ENCODE measurements around the gene ATP10A. TPM values are rescaled to one million over a fixed set of nuclear protein-coding genes. Genes with fewer than 3 reads are reported as not detected.

Gene ATP10A
- total and polyA plus RNA-seq, 5 donors from 2014 or later = 2.8 to 16.1 (median 5.5) TPM

DNA sequence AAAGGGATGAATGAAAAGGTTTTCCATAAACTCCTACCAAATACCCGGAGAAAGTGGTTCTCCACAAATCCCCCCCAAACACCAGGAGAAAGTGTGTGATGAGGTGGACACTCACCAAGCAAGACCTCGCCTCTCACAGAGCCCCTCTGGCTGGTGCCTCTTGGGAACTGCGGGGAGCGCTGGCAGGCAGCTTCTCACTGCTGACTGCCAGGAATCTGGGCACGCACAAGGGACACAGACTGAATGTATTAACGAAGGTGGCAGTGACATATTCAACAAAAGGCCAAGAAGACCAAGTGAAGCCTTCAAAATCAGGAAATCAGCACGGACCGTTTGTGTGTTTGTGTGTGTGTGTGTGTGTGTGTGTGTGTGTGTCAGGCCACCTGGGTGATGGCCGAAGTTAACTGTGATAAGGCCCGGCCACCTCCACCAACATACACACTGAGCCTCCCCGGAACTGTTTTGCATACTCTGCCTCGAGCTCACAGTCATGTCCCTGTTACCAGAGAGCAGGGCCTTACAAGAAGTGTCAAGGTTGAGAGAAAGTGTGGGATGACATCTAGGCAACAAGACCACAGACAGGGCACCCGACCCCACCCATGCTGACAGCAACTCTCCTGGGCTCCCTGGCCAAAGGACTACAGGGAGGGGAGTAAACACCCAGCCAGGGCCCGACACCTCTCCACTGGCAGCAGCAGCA, 18.0 kb downstream of the ATP10A start:
- no peaks in the 10 kb centered on the region for H3K36me3 ChIP-seq (ENCODE audit: control insufficient read depth, insufficient read depth, low read length)
- ATAC-seq (ENCODE audit: low read depth in 2 of 2) (no peak), DNase-seq (no peak)
- peak overlapping the region; percentile 76 to 95 (median 93) for H3K27ac Mint-ChIP-seq
- H3K9me3 ChIP-seq (ENCODE audit: control insufficient read depth in 2 of 2, low read length in 2 of 2) = no peaks in the 10 kb centered on the region
- H3K27me3 Mint-ChIP-seq = peaks cover 4% of the 10 kb centered on the region
- H3K4me1 ChIP-seq (ENCODE audit: control insufficient read depth, insufficient read depth, low read length, poor library complexity, severe bottlenecking) = peaks cover 44% of the 10 kb centered on the region
- H3K9me3 Mint-ChIP-seq = peaks cover 0 to 3% (median 0%) of the 10 kb centered on the region in 7 donors
- H3K36me3 Mint-ChIP-seq = peaks cover 2% of the 10 kb centered on the region
- peaks cover 26 to 62% (median 45%) of the 10 kb centered on the region in 4 donors for H3K4me1 Mint-ChIP-seq
- no peaks in the 10 kb centered on the region for H3K27me3 ChIP-seq (ENCODE audit: control insufficient read depth, insufficient read depth, low read length)
- H3K4me3 ChIP-seq (ENCODE audit: low read depth, low read length) = no peak overlapping the region
- peak overlapping the region in 1 of 4 donors; percentile 43 for H3K4me3 Mint-ChIP-seq
- H3K27ac ChIP-seq (ENCODE audit: insufficient read depth, low read length, poor library complexity, severe bottlenecking) = no peak overlapping the region

DNA sequence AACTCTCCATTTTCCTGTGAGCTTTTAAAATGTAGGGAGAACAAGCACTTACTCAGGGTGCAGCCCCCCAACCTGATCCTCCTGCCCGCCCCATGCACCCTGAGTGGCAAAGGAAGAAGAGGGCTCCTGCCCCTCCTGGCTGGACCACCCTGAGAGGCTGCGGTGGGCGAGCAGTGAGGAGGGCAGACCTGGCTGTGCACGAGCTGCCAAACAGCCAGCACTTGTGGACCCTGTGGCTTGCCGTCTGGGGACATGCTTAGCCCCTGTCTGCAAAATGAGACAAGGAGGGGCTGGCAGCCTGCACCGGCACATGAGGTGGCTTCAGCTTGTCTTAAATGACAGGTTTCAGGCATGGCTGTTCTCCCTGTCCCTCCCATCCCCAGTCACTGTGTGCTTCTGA, 18.6 kb downstream of the ATP10A start:
- no peak overlapping the region for H3K27ac ChIP-seq (ENCODE audit: insufficient read depth, low read length, poor library complexity, severe bottlenecking)

DNA sequence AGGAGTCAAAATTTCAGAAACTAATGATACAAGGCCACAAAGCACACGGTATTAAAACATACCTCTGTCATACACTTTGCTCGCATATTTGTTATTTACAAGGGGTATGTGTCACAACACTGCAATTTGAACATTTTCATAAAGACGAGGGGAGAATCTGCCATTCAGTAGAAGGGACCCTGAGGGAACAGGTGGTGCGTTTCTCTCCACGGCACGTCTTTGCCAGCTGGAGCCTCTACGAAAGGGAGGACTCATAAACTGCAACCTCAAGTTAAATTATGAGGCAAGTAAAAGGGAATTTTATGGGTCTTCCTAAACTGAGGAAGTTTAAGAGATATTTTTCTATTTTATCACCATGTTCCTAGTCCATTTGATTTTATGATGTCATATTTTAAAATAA, 19.1 kb downstream of the ATP10A start:
- ATAC-seq (ENCODE audit: low read depth in 2 of 2) = no peak
- H3K27ac ChIP-seq (ENCODE audit: insufficient read depth, low read length, poor library complexity, severe bottlenecking) = no peak overlapping the region
- Mint-ChIP-seq H3K9me3 (peaks cover 0 to 3% (median 0%) of the 10 kb centered on the region in 7 donors), H3K27me3 (peaks cover under 1% of the 10 kb centered on the region), H3K36me3 (peaks cover 5% of the 10 kb centered on the region), H3K27ac (peak overlapping the region; percentile 11 to 62 (median 43)), H3K4me3 (no peak overlapping the region), H3K4me1 (peaks cover 16 to 61% (median 41%) of the 10 kb centered on the region in 4 donors)
- no peaks in the 10 kb centered on the region for H3K27me3 ChIP-seq (ENCODE audit: control insufficient read depth, insufficient read depth, low read length)
- peaks cover 36% of the 10 kb centered on the region for H3K4me1 ChIP-seq (ENCODE audit: control insufficient read depth, insufficient read depth, low read length, poor library complexity, severe bottlenecking)
- H3K9me3 ChIP-seq (ENCODE audit: control insufficient read depth in 2 of 2, low read length in 2 of 2) = no peaks in the 10 kb centered on the region
- H3K4me3 ChIP-seq (ENCODE audit: low read depth, low read length) = no peak overlapping the region
- no peak for DNase-seq
- no peaks in the 10 kb centered on the region for H3K36me3 ChIP-seq (ENCODE audit: control insufficient read depth, insufficient read depth, low read length)

More for the DNA sequence above, 18.6 kb downstream of the ATP10A start:
- Histone ChIP-seq H3K4me1 (ENCODE audit: control insufficient read depth, insufficient read depth, low read length, poor library complexity, severe bottlenecking) (peaks cover 41% of the 10 kb centered on the region), H3K9me3 (ENCODE audit: control insufficient read depth in 2 of 2, low read length in 2 of 2) (no peaks in the 10 kb centered on the region), H3K4me3 (ENCODE audit: low read depth, low read length) (no peak overlapping the region), H3K27me3 (ENCODE audit: control insufficient read depth, insufficient read depth, low read length) (no peaks in the 10 kb centered on the region), H3K36me3 (ENCODE audit: control insufficient read depth, insufficient read depth, low read length) (no peaks in the 10 kb centered on the region)
- H3K4me3 Mint-ChIP-seq = no peak overlapping the region
- H3K4me1 Mint-ChIP-seq = peaks cover 20 to 62% (median 41%) of the 10 kb centered on the region in 4 donors
- H3K27ac Mint-ChIP-seq = peak overlapping the region in 2 of 3 donors; percentile 76 to 95
- peaks cover 4% of the 10 kb centered on the region for H3K27me3 Mint-ChIP-seq
- peaks cover 5% of the 10 kb centered on the region for H3K36me3 Mint-ChIP-seq
- DNase-seq = no peak
- ATAC-seq (ENCODE audit: low read depth in 2 of 2) = no peak
- peaks cover 0 to 3% (median 0%) of the 10 kb centered on the region in 7 donors for H3K9me3 Mint-ChIP-seq

DNA sequence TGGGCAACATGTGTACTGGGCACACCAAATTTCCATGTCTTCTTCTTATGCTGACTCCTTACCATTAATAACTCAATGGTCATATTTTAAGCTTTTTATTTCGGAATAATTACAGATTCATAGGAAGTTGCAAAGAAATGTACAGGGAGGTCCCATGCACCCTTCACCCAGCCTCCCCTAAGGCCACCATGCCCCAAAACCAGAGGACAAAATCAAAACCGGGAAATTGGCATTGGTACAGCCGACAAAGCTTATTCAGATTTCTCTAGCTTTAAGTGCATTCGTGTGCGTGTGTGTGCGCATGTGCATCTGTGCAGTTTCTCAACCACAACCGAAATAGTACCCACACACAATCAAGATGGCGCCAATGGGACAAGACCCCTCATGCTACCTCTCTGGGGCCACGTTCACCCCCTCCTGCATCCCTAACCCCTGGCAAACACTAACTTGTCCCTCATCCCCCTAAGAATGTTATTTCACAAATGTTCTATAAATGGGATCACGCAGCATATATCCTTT, 23.4 kb downstream of the ATP10A start:
- peaks cover 5% of the 10 kb centered on the region for H3K36me3 Mint-ChIP-seq
- H3K27me3 Mint-ChIP-seq = no peaks in the 10 kb centered on the region
- Histone ChIP-seq H3K27me3 (ENCODE audit: control insufficient read depth, insufficient read depth, low read length) (no peaks in the 10 kb centered on the region), H3K36me3 (ENCODE audit: control insufficient read depth, insufficient read depth, low read length) (no peaks in the 10 kb centered on the region), H3K4me3 (ENCODE audit: low read depth, low read length) (no peak overlapping the region), H3K9me3 (ENCODE audit: control insufficient read depth in 2 of 2, low read length in 2 of 2) (no peaks in the 10 kb centered on the region), H3K4me1 (ENCODE audit: control insufficient read depth, insufficient read depth, low read length, poor library complexity, severe bottlenecking) (peaks cover 6% of the 10 kb centered on the region), H3K27ac (ENCODE audit: insufficient read depth, low read length, poor library complexity, severe bottlenecking) (no peak overlapping the region)
- no peak for ATAC-seq (ENCODE audit: low read depth in 2 of 2)
- DNase-seq = no peak
- peaks cover 0 to 51% (median 25%) of the 10 kb centered on the region in 4 donors for H3K4me1 Mint-ChIP-seq
- H3K27ac Mint-ChIP-seq = no peak overlapping the region
- peaks cover 0 to 3% (median 0%) of the 10 kb centered on the region in 7 donors for H3K9me3 Mint-ChIP-seq
- H3K4me3 Mint-ChIP-seq = no peak overlapping the region

GRCh38 chr15:25838871-25839195, 24.3 kb downstream of the ATP10A start:
- Histone ChIP-seq H3K4me1 (ENCODE audit: control insufficient read depth, insufficient read depth, low read length, poor library complexity, severe bottlenecking) (peaks cover 3% of the 10 kb centered on the region), H3K27me3 (ENCODE audit: control insufficient read depth, insufficient read depth, low read length) (no peaks in the 10 kb centered on the region), H3K4me3 (ENCODE audit: low read depth, low read length) (no peak overlapping the region), H3K9me3 (ENCODE audit: control insufficient read depth in 2 of 2, low read length in 2 of 2) (no peaks in the 10 kb centered on the region), H3K27ac (ENCODE audit: insufficient read depth, low read length, poor library complexity, severe bottlenecking) (no peak overlapping the region), H3K36me3 (ENCODE audit: control insufficient read depth, insufficient read depth, low read length) (no peaks in the 10 kb centered on the region)
- Mint-ChIP-seq H3K4me3 (no peak overlapping the region), H3K27me3 (no peaks in the 10 kb centered on the region), H3K4me1 (peaks cover 0 to 53% (median 26%) of the 10 kb centered on the region in 4 donors), H3K36me3 (peaks cover 5% of the 10 kb centered on the region), H3K9me3 (peaks cover 0 to 3% (median 0%) of the 10 kb centered on the region in 7 donors), H3K27ac (no peak overlapping the region)
- no peak for DNase-seq
- no peak for ATAC-seq (ENCODE audit: low read depth in 2 of 2)

DNA sequence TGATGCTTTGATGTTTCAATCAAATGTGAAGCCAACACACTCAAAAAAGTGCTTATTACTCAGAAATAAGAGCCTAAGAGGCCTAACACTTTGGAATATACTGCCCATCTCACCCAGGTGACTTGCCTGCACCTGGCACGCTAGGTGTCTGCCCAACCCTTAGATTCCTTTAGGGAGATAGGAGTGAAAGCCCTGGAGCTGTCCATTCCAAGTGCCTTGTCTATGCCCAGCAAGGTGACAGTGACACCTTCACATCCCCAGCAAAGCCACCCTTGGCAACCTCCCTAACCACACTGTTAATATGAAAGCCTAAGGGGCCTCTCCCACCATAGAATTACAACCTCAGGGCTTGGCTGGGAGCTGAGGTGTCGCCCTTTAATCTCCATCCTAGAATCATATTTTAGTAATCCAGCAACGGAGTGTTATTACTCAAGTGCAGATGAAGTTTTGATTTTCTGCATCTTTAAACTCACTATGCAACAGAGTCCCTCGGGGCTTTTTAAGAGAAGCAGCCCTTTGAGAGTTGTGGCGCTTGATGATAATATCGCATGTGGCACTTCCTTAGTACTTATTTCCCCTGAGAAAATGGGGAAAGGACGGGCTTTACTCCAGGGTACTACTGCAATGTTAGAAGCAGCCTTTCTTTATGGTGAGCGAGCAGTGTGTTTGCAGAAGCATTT, 24.8 kb downstream of the ATP10A start:
- Mint-ChIP-seq H3K4me1 (peaks cover 0 to 52% (median 26%) of the 10 kb centered on the region in 4 donors), H3K9me3 (peaks cover 0 to 3% (median 0%) of the 10 kb centered on the region in 7 donors), H3K4me3 (no peak overlapping the region), H3K27me3 (no peaks in the 10 kb centered on the region), H3K27ac (peak overlapping the region in 2 of 3 donors; percentile 55 to 73), H3K36me3 (peaks cover 5% of the 10 kb centered on the region)
- H3K4me1 ChIP-seq (ENCODE audit: control insufficient read depth, insufficient read depth, low read length, poor library complexity, severe bottlenecking) = peaks cover 3% of the 10 kb centered on the region
- H3K27ac ChIP-seq (ENCODE audit: insufficient read depth, low read length, poor library complexity, severe bottlenecking) = no peak overlapping the region
- no peak overlapping the region for H3K4me3 ChIP-seq (ENCODE audit: low read depth, low read length)
- no peak for ATAC-seq (ENCODE audit: low read depth in 2 of 2)
- H3K9me3 ChIP-seq (ENCODE audit: control insufficient read depth in 2 of 2, low read length in 2 of 2) = no peaks in the 10 kb centered on the region
- no peak for DNase-seq
- no peaks in the 10 kb centered on the region for H3K27me3 ChIP-seq (ENCODE audit: control insufficient read depth, insufficient read depth, low read length)
- no peaks in the 10 kb centered on the region for H3K36me3 ChIP-seq (ENCODE audit: control insufficient read depth, insufficient read depth, low read length)

GRCh38 chr15:25832158-25832557, 31.0 kb downstream of the ATP10A start:
- H3K27me3 ChIP-seq (ENCODE audit: control insufficient read depth, insufficient read depth, low read length) = no peaks in the 10 kb centered on the region
- ATAC-seq (ENCODE audit: low read depth in 2 of 2) (no peak), DNase-seq (no peak)
- no peaks in the 10 kb centered on the region for H3K9me3 ChIP-seq (ENCODE audit: control insufficient read depth in 2 of 2, low read length in 2 of 2)
- H3K4me1 ChIP-seq (ENCODE audit: control insufficient read depth, insufficient read depth, low read length, poor library complexity, severe bottlenecking) = peaks cover 3% of the 10 kb centered on the region
- no peak overlapping the region for H3K4me3 ChIP-seq (ENCODE audit: low read depth, low read length)
- peak overlapping the region; percentile 35 to 80 (median 79) for H3K27ac Mint-ChIP-seq
- H3K4me1 Mint-ChIP-seq = peaks cover 5 to 43% (median 23%) of the 10 kb centered on the region in 4 donors
- H3K36me3 Mint-ChIP-seq = peaks cover 12% of the 10 kb centered on the region
- H3K27ac ChIP-seq (ENCODE audit: insufficient read depth, low read length, poor library complexity, severe bottlenecking) = no peak overlapping the region
- no peaks in the 10 kb centered on the region for H3K36me3 ChIP-seq (ENCODE audit: control insufficient read depth, insufficient read depth, low read length)
- peaks cover 0 to 3% (median 0%) of the 10 kb centered on the region in 7 donors for H3K9me3 Mint-ChIP-seq
- H3K4me3 Mint-ChIP-seq = peak overlapping the region in 1 of 4 donors; percentile 10
- H3K27me3 Mint-ChIP-seq = no peaks in the 10 kb centered on the region
